PFSK-1 (cell line): ENCODE measurements around the gene IFRD2.

ENCODE experiments used
- FOXP2 ChIP-seq: optimal IDR thresholded peaks from 2 replicates; pipeline ENCODE3; 2011; ENCODE audit warnings: borderline replicate concordance, control low read depth, inconsistent platforms; ENCODE audit not compliant: insufficient read depth; ENCODE audit errors: extremely low read length, extremely low read depth
- POLR2AphosphoS5 ChIP-seq: IDR thresholded peaks from 2 replicates; pipeline ENCODE4 v1.6.1; 2012; ENCODE audit warnings: low read depth, mild to moderate bottlenecking, control low read depth, low read length, moderate library complexity
- SIN3A ChIP-seq: IDR thresholded peaks from 2 replicates; pipeline ENCODE4 v1.6.1; 2012; ENCODE audit warnings: mild to moderate bottlenecking, low read length, moderate library complexity, borderline replicate concordance; ENCODE audit not compliant: insufficient read depth
- TAF1 ChIP-seq: IDR thresholded peaks from 2 replicates; pipeline ENCODE4 v1.6.1; 2012; ENCODE audit warnings: low read length, control low read depth, borderline replicate concordance; ENCODE audit not compliant: insufficient read depth
- TF ChIP-seq, protein P1 (sequence below), 2 experiments: IDR thresholded peaks; 2 replicates each; pipeline versions ENCODE4 v1.6.1 to v1.8.0; 2011 to 2012; ENCODE audit warnings: low read depth in 2 of 2, low read length in 2 of 2, control low read depth in 1 of 2, inconsistent platforms in 1 of 2, mild to moderate bottlenecking in 1 of 2, moderate library complexity in 1 of 2; ENCODE audit not compliant: insufficient read depth in 1 of 2

DNA sequence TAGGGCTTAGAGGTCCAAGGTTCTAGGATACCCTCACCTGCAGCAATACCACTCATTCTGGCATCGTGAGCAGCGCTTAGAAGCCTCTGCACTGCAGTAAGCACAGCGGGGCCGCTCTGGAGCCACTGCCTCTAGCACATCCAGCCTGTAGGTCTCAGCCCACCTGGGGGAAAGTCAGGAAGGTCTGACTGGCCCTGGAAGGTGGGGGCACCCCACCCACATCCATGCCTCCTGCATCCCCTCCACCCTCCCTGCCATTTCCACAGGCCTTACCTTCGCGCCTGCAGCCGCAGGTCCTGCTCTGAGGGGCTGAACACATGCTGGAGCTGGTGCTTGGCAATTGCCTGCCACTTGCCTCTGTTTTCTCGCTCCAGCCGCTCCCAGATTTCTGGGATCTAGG lies 49.3 kb upstream of the IFRD2 start:
- TF ChIP-seq POLR2AphosphoS5 (no peak), SIN3A (no peak), TAF1 (no peak), FOXP2 (no peak)
- TF ChIP-seq, protein P1, sequence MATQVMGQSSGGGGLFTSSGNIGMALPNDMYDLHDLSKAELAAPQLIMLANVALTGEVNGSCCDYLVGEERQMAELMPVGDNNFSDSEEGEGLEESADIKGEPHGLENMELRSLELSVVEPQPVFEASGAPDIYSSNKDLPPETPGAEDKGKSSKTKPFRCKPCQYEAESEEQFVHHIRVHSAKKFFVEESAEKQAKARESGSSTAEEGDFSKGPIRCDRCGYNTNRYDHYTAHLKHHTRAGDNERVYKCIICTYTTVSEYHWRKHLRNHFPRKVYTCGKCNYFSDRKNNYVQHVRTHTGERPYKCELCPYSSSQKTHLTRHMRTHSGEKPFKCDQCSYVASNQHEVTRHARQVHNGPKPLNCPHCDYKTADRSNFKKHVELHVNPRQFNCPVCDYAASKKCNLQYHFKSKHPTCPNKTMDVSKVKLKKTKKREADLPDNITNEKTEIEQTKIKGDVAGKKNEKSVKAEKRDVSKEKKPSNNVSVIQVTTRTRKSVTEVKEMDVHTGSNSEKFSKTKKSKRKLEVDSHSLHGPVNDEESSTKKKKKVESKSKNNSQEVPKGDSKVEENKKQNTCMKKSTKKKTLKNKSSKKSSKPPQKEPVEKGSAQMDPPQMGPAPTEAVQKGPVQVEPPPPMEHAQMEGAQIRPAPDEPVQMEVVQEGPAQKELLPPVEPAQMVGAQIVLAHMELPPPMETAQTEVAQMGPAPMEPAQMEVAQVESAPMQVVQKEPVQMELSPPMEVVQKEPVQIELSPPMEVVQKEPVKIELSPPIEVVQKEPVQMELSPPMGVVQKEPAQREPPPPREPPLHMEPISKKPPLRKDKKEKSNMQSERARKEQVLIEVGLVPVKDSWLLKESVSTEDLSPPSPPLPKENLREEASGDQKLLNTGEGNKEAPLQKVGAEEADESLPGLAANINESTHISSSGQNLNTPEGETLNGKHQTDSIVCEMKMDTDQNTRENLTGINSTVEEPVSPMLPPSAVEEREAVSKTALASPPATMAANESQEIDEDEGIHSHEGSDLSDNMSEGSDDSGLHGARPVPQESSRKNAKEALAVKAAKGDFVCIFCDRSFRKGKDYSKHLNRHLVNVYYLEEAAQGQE (IDR thresholded peaks at IDR 0.05; ENCODE audit: insufficient read depth in 1 of 2, low read depth in 2 of 2, low read length in 2 of 2) = no peak
